Measurements from ENCODE around the gene MAGI2. TPM values are rescaled to one million over a fixed set of nuclear protein-coding genes. Genes with fewer than 3 reads are reported as not detected.

Gene MAGI2
- total RNA-seq, 4 donors from 2014 or later, result 7.8 to 44.7 (median 21.1) TPM

- 91 to 94% methylated on average over 2 to 3 of the region's 3 CpGs for WGBS, 2 donors (ENCODE audit: low coverage in 1 of 2)
- Histone ChIP-seq H3K4me3 (no peak overlapping the region), H3K27me3 (no peaks in the 10 kb centered on the region), H3K4me1 (no peaks in the 10 kb centered on the region), H3K36me3 (no peaks in the 10 kb centered on the region), H3K27ac (no peak overlapping the region), H3K9me3 (no peaks in the 10 kb centered on the region)
- TF ChIP-seq POLR2AphosphoS5 (IDR thresholded peaks at IDR 0.05), result no peak
- TF ChIP-seq POLR2A (IDR thresholded peaks at IDR 0.05), result no peak
- TF ChIP-seq EP300 (IDR thresholded peaks at IDR 0.05), result no peak
- TF ChIP-seq CTCF (IDR thresholded peaks at IDR 0.05), result no peak
- ATAC-seq, result no peak
These were observed 1240.9 kb downstream of the MAGI2 start for GRCh38 chr7:78212476-78213060.

- Histone ChIP-seq H3K4me3 (no peak overlapping the region), H3K36me3 (no peaks in the 10 kb centered on the region), H3K9me3 (no peaks in the 10 kb centered on the region), H3K27me3 (no peaks in the 10 kb centered on the region), H3K4me1 (no peaks in the 10 kb centered on the region), H3K27ac (no peak overlapping the region)
- TF ChIP-seq CTCF (IDR thresholded peaks at IDR 0.05) (no peak), POLR2AphosphoS5 (IDR thresholded peaks at IDR 0.05) (no peak), POLR2A (IDR thresholded peaks at IDR 0.05) (no peak), EP300 (IDR thresholded peaks at IDR 0.05) (no peak)
- no peak for ATAC-seq
These were observed 1246.2 kb downstream of the MAGI2 start for GRCh38 chr7:78207269-78207668.

GRCh38 chr7:78206769-78207168 lies 1246.7 kb downstream of the MAGI2 start:
- Histone ChIP-seq H3K27me3 (no peaks in the 10 kb centered on the region), H3K36me3 (no peaks in the 10 kb centered on the region), H3K27ac (no peak overlapping the region), H3K4me1 (no peaks in the 10 kb centered on the region), H3K9me3 (no peaks in the 10 kb centered on the region), H3K4me3 (no peak overlapping the region)
- 52 to 80% methylated on average over 2 of the region's 2 CpGs for WGBS, 2 donors (ENCODE audit: low coverage in 1 of 2)
- TF ChIP-seq EP300 (IDR thresholded peaks at IDR 0.05) (no peak), POLR2AphosphoS5 (IDR thresholded peaks at IDR 0.05) (no peak), POLR2A (IDR thresholded peaks at IDR 0.05) (no peak), CTCF (IDR thresholded peaks at IDR 0.05) (no peak)
- no peak for ATAC-seq

- Histone ChIP-seq H3K4me1 (no peaks in the 10 kb centered on the region), H3K36me3 (no peaks in the 10 kb centered on the region), H3K27me3 (no peaks in the 10 kb centered on the region), H3K9me3 (no peaks in the 10 kb centered on the region), H3K4me3 (no peak overlapping the region), H3K27ac (no peak overlapping the region)
- no peak for ATAC-seq
- WGBS, 2 donors (ENCODE audit: low coverage in 1 of 2), result 96% methylated on average over 7 of the region's 7 CpGs
- no peak for TF ChIP-seq POLR2AphosphoS5 (IDR thresholded peaks at IDR 0.05)
- no peak for TF ChIP-seq POLR2A (IDR thresholded peaks at IDR 0.05)
- no peak for TF ChIP-seq EP300 (IDR thresholded peaks at IDR 0.05)
- no peak for TF ChIP-seq CTCF (IDR thresholded peaks at IDR 0.05)
These were observed 1250.3 kb downstream of the MAGI2 start for GRCh38 chr7:78203042-78203720.

- no peaks in the 10 kb centered on the region for H3K4me1 ChIP-seq
- no peak overlapping the region for H3K27ac ChIP-seq
- no peaks in the 10 kb centered on the region for H3K36me3 ChIP-seq
- no peaks in the 10 kb centered on the region for H3K9me3 ChIP-seq
- H3K27me3 ChIP-seq, result no peaks in the 10 kb centered on the region
- WGBS, 2 donors (ENCODE audit: low coverage in 1 of 2), result 95 to 100% methylated on average over 3 of the region's 3 CpGs
- TF ChIP-seq POLR2AphosphoS5 (IDR thresholded peaks at IDR 0.05) (no peak), EP300 (IDR thresholded peaks at IDR 0.05) (no peak), POLR2A (IDR thresholded peaks at IDR 0.05) (no peak), CTCF (IDR thresholded peaks at IDR 0.05) (no peak)
- no peak for ATAC-seq
- no peak overlapping the region for H3K4me3 ChIP-seq
These were observed 1254.7 kb downstream of the MAGI2 start for GRCh38 chr7:78198756-78199155.
